ENCODE data around the gene NR6A1. TPM values are rescaled to one million over a fixed set of nuclear protein-coding genes. Genes with fewer than 3 reads are reported as not detected.
A peak's percentile ranks its signal among the peaks of the same experiment; 100 is the strongest.

NR6A1 gene
- total RNA-seq, 1 experiment from 2014 or later = 0.77 TPM

DNA sequence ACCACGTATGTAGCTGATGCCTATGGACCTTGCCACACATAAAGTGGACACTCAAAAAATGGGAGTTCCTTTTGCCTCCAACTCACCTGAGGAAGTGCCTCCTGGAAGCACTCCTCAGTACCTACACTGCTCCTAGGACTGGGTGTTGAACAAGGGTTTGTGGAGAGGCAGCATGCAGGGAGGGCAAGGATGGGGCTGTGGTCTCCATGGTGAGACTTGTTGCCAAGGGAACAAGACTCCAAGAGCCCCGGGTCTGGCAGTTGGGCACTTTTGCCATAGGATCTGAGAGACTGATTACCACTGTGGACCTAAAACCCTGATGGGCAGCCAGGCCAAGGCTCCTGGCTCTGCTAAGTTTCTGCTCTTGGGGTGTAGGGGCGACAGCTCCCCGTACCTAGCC lies 257.0 kb downstream of the NR6A1 start:
- Histone ChIP-seq H4K20me1 (ENCODE audit: low read length) (no peaks in the 10 kb centered on the region), H3K27ac (ENCODE audit: low read length) (no peak overlapping the region), H3K36me3 (ENCODE audit: low read depth, low read length) (no peaks in the 10 kb centered on the region), H3K4me3 (ENCODE audit: low read length) (no peak overlapping the region), H2AFZ (ENCODE audit: low read length) (no peak overlapping the region), H3K9me3 (ENCODE audit: low read length) (no peaks in the 10 kb centered on the region), H3K9ac (ENCODE audit: low read length) (no peak overlapping the region), H3K9me2 (replicated peaks; ENCODE audit: low read length) (no peaks in the 10 kb centered on the region), H3K4me1 (ENCODE audit: insufficient read depth, low read length) (no peaks in the 10 kb centered on the region), H3F3A (ENCODE audit: low read length, unreplicated experiment) (no peaks in the 10 kb centered on the region), H3K79me2 (ENCODE audit: low read length) (no peaks in the 10 kb centered on the region), H3K4me2 (ENCODE audit: low read length) (no peak overlapping the region), H3K27me3 (ENCODE audit: low read length) (no peaks in the 10 kb centered on the region)
- intact Hi-C loops (cut with micrococcal nuclease) = no loop called here
- BruUV-seq (replicated peaks) = no TSS peak
- CTCF ChIA-PET = no interaction called here
- POLR2A ChIA-PET (ENCODE audit: unreplicated experiment) = no interaction called here
- DNase-seq (no peak), ATAC-seq (no peak)
- TF ChIP-seq EZH2phosphoT487 (IDR thresholded peaks at IDR 0.05; ENCODE audit: borderline replicate concordance, low read length) (no peak), EZH2 (IDR thresholded peaks at IDR 0.05; ENCODE audit: low read length, unreplicated experiment) (no peak)
- TF ChIP-seq, protein P1, sequence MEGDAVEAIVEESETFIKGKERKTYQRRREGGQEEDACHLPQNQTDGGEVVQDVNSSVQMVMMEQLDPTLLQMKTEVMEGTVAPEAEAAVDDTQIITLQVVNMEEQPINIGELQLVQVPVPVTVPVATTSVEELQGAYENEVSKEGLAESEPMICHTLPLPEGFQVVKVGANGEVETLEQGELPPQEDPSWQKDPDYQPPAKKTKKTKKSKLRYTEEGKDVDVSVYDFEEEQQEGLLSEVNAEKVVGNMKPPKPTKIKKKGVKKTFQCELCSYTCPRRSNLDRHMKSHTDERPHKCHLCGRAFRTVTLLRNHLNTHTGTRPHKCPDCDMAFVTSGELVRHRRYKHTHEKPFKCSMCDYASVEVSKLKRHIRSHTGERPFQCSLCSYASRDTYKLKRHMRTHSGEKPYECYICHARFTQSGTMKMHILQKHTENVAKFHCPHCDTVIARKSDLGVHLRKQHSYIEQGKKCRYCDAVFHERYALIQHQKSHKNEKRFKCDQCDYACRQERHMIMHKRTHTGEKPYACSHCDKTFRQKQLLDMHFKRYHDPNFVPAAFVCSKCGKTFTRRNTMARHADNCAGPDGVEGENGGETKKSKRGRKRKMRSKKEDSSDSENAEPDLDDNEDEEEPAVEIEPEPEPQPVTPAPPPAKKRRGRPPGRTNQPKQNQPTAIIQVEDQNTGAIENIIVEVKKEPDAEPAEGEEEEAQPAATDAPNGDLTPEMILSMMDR (conservative IDR thresholded peaks at IDR 0.05; ENCODE audit: low read depth, low read length) = no peak

DNA sequence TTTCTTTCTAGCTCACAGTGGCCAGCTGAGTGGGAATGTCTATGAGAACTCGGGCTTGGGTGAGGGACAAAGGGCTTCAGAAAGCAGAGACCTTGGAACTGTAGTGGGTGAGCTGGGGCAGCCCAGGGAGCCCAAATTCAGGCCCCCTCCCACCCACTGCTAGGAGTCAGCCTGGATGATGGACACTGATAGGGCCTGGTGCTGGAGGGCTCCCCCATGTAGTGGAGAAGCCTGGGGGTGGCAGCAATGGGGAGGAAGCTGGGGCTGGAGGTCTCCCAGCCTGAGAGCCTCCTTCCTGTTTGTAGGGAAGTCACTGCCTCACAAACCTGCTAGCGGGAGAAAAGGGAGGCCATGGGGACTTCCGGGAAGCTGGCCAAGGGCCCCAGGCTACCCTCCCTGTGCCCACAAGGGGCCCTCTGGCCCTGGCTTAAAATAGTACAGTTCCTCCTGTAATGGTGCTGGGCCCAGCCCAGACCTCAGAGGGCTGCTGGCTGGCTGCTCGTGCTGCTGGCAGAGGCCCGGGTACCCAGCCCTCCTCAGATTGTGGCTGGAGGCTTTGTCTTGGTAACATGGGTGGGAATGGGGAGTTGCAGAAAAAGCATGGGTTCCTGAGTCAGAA lies 257.6 kb downstream of the NR6A1 start:
- H3K4me2 ChIP-seq (ENCODE audit: low read length) = no peak overlapping the region
- H3K4me1 ChIP-seq (ENCODE audit: insufficient read depth, low read length) = no peaks in the 10 kb centered on the region
- intact Hi-C loops (cut with micrococcal nuclease) = no loop called here
- no TSS peak for BruUV-seq (replicated peaks)
- ChIA-PET POLR2A (ENCODE audit: unreplicated experiment) (no interaction called here), CTCF (no interaction called here)
- peak; percentile 13 for DNase-seq
- H3K27ac ChIP-seq (ENCODE audit: low read length) = no peak overlapping the region
- H3K9me2 ChIP-seq (replicated peaks; ENCODE audit: low read length) = no peaks in the 10 kb centered on the region
- no peaks in the 10 kb centered on the region for H3K9me3 ChIP-seq (ENCODE audit: low read length)
- H3K36me3 ChIP-seq (ENCODE audit: low read depth, low read length) = no peaks in the 10 kb centered on the region
- H3K27me3 ChIP-seq (ENCODE audit: low read length) = no peaks in the 10 kb centered on the region
- H3K9ac ChIP-seq (ENCODE audit: low read length) = no peak overlapping the region
- ATAC-seq = no peak
- no peaks in the 10 kb centered on the region for H4K20me1 ChIP-seq (ENCODE audit: low read length)
- TF ChIP-seq EZH2phosphoT487 (IDR thresholded peaks at IDR 0.05; ENCODE audit: borderline replicate concordance, low read length) (no peak), EZH2 (IDR thresholded peaks at IDR 0.05; ENCODE audit: low read length, unreplicated experiment) (no peak)
- TF ChIP-seq, protein P1 (conservative IDR thresholded peaks at IDR 0.05; ENCODE audit: low read depth, low read length) = no peak
- no peaks in the 10 kb centered on the region for H3K79me2 ChIP-seq (ENCODE audit: low read length)
- H3F3A ChIP-seq (ENCODE audit: low read length, unreplicated experiment) = no peaks in the 10 kb centered on the region
- H3K4me3 ChIP-seq (ENCODE audit: low read length) = no peak overlapping the region
- H2AFZ ChIP-seq (ENCODE audit: low read length) = no peak overlapping the region

DNA sequence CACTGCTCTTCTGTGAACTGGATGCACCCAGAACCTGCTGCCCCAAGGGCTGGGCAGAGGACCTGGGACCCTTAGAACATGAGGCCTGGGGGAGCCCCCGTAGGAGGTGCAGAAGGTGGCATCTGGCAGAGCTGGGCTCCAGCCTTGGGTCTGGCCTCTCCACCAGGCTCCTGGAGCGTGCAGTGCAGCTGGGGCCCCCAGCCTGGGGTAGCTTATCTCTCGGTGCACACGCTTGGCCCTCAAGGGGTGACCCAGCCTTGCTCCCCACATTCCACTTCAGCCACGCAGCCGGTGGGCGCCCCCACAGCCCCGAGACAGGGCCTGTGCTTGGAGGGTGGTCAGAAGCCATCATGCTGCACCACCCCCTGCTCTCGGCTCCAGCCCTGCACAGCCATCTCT lies 258.3 kb downstream of the NR6A1 start:
- H3K4me3 ChIP-seq (ENCODE audit: low read length) = no peak overlapping the region
- H3K79me2 ChIP-seq (ENCODE audit: low read length) = no peaks in the 10 kb centered on the region
- no peaks in the 10 kb centered on the region for H3K9me3 ChIP-seq (ENCODE audit: low read length)
- CTCF ChIA-PET = no interaction called here
- no peaks in the 10 kb centered on the region for H3K36me3 ChIP-seq (ENCODE audit: low read depth, low read length)
- H3K27me3 ChIP-seq (ENCODE audit: low read length) = no peaks in the 10 kb centered on the region
- no peak overlapping the region for H3K9ac ChIP-seq (ENCODE audit: low read length)
- no peak overlapping the region for H3K4me2 ChIP-seq (ENCODE audit: low read length)
- ATAC-seq (no peak), DNase-seq (no peak)
- TF ChIP-seq EZH2 (IDR thresholded peaks at IDR 0.05; ENCODE audit: low read length, unreplicated experiment) (no peak), EZH2phosphoT487 (IDR thresholded peaks at IDR 0.05; ENCODE audit: borderline replicate concordance, low read length) (no peak)
- TF ChIP-seq, protein P1 (conservative IDR thresholded peaks at IDR 0.05; ENCODE audit: low read depth, low read length) = no peak
- H3K9me2 ChIP-seq (replicated peaks; ENCODE audit: low read length) = no peaks in the 10 kb centered on the region
- intact Hi-C loops (cut with micrococcal nuclease) = no loop called here
- POLR2A ChIA-PET (ENCODE audit: unreplicated experiment) = no interaction called here
- no peak overlapping the region for H3K27ac ChIP-seq (ENCODE audit: low read length)
- BruUV-seq (replicated peaks) = no TSS peak
- H3F3A ChIP-seq (ENCODE audit: low read length, unreplicated experiment) = no peaks in the 10 kb centered on the region
- no peaks in the 10 kb centered on the region for H4K20me1 ChIP-seq (ENCODE audit: low read length)
- no peak overlapping the region for H2AFZ ChIP-seq (ENCODE audit: low read length)
- H3K4me1 ChIP-seq (ENCODE audit: insufficient read depth, low read length) = no peaks in the 10 kb centered on the region
